Right renal cortex interstitium (tissue), 3 donors: ENCODE data around the gene DNM1. TPM values are rescaled to one million over a fixed set of nuclear protein-coding genes. Genes with fewer than 3 reads are reported as not detected.

ENCODE experiments used
- DNase-seq, 3 donors: peaks; one replicate each; pipeline ENCODE4 v3.0.0-alpha.2; 2013; ENCODE audit warnings: low read depth in 3 of 3, low spot score in 2 of 3
- polyA plus RNA-seq, 3 donors: library from polyadenylated mRNA; unstranded; fragments of 120-200 nt; gene quantifications; one replicate each; pipeline ENCODE4 v1.2.1, GENCODE V29; 2013; ENCODE audit not compliant: insufficient read length in 3 of 3

Gene DNM1
- 10 to 100 TPM; 72.8 to 78.4 (median 74.6) TPM for polyA plus RNA-seq

DNA sequence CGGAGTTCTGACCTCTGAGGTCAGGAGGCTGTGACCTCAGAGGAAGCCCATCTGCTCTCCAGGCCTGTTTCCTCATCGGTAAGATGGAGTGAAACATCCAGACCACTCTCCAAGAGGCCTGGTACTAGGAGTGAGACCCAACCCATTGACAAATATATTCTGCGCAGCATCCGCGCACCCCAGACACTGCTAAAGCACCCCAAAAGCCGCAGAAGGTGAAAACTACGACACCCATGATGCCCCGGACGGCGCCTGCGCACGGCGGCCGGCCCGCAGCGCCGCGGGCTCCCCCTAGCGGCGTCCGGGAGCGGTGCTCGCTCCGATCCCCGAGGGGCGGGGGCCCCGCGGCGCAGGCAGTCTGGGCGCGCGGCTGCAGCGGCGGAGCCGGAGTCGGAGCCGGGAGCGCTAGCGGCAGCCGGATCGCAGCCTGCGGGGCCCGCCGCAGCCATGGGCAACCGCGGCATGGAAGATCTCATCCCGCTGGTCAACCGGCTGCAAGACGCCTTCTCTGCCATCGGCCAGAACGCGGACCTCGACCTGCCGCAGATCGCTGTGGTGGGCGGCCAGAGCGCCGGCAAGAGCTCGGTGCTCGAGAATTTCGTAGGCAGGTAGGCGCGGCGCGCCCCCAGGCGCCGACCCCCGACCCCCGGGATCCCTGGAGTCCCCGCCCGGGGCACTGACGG is at the start of gene DNM1:
Gene DNM1, plus strand, starts transcription at position 356 of the 683 bp plus-strand sequence. Its CDS starts 92 bp downstream, at position 448.
- no peak for DNase-seq

DNA sequence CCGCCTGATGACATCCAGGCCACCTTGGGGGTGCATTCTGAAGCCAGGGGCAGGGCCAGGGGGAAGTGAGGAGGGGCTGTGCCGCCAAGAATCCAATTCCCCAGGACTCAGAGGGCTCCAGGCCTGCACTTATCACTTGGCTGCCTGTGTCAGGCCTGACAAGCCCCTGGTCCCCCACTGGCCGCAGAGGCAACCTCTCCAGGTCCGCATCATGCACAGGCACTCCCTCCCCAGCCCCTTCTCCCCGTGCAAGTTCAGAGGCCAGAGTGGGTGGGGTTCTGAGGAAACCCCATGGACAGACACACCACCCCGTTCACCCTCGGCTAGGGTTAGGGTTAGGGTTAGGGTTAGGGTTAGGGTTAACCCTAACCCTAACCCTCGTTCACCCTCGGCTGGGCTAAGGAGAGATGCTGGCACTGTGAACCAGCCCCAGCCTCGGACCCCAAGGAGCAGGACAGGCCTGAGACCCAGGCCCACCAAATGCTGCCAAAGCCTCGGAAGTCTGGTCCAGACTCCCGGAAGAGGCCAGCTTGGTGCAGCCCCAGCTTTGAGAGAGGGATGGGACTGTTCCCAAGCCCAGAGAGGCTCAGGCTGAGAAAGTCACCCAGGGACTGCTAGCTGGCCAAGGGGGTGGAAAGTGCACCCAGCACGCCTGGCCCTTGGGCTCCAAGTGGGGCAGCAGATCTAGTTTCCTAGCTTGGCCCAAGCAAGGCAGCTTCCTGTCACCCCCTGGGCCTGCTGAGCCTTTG is 49.1 kb upstream of the DNM1 start:
- DNase-seq = no peak

DNA sequence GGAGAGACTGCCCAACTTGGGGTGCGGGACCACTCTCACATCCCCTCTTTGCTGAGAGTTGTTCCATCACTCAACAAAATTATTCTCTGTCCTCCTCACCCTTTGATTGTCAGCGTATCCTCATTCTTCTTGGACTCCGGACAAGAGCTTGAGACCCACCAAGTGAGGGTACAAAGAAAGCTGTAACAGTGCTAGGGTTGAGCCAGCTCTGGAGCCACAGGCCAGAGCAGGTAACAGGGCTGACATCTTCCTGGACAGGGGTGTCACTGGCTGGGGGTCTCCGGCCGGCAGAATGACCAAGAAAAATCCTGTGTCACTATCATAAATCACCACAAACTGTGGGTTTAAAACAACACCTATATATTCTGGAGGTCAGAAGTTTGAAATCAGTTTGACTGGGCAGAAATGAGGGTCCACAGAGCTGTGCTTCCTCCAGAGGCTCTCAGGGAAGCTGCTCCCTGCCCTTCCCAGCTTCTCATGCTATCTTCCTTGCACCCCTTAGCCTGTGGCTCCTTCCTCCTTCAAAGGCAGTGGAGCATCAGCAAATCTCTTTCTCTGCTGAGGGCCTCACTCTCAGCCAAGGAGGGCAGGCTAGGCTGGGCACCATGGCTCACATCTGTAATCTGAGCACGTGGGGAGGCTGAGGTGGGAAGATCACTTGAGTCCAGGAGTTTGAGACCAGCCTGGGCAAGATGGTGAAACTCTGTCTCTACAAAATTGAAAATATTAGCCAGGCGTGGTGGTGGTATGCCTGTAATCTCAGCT is 47.3 kb upstream of the DNM1 start:
- no peak for DNase-seq

DNA sequence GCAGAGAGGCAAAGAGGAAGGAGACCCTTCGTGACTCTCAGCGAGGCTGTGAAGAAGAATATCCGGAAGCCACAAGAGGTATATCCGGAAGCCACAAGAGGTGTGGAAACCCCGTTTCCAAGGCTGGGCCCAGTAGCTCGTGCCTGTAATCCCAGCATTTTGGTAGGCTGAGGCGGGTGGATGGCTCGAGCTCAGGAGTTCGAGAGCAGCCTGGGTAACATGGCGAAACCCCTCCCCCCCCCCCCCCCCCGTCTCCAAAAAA is 43.7 kb upstream of the DNM1 start:
- DNase-seq = no peak

DNA sequence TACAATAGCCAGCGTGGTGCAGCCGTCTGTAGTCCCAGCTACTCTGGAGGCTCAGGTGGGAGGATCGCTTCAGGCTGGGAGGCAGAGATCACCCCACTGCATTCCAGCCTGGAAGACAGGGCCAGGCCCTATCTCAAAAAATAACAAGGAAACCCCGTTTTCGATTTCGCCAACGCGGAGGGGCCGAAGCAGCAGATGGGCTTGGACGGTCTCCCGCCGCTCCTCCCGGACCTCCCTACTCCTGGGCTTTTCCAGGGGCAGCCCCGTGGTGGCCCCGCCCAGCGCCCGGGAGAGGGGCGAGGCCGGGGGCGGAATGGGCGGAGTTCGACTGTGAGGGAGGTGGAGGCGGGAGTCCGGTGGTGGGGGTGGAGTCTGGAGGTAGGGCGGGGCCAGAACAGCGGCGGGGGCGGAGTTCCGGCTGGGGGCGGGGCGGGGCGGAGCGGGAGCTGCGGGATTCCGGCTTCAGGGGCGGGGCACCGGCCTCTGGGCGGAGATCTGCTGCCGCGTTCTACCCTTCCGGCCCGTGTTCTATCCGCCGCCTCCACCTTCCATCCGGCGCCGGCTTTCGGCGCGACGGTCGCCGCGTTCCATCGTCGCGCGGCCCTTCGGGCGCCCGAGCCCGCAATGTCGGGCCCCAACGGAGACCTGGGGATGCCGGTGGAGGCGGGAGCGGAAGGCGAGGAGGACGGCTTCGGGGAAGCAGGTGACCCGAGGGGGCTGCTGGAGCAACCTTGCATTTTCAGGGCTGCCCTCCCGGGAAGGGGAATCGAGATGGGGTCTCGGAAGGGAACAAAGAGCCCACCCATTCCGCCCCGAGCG is 43.2 kb upstream of the DNM1 start, which contains the start of gene BBLN:
Gene BBLN, plus strand, starts transcription at position 482 of the 819 bp plus-strand sequence. Its CDS starts 143 bp downstream, at position 625.
- peak; percentile 72 to 89 (median 78) for DNase-seq

DNA sequence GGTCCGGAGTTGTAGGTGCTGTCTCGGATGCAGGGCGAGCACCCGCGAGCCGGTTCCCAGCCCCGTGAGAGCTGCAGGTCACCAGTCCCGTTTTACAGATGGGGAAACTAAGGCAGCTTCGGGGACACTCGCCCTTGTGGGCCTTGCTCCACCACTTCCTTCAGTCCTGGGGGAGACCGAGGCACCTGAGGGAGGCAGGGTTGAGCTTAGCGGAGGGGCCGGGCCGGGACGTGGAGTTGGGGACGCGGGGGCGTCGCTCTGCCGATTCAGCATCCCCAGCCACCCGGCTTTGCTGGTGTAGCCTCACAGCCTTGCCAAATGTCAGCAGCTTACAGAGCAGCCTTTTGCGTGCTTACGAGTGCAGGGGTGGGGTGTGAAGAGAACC is 42.6 kb upstream of the DNM1 start:
- DNase-seq = no peak

DNA sequence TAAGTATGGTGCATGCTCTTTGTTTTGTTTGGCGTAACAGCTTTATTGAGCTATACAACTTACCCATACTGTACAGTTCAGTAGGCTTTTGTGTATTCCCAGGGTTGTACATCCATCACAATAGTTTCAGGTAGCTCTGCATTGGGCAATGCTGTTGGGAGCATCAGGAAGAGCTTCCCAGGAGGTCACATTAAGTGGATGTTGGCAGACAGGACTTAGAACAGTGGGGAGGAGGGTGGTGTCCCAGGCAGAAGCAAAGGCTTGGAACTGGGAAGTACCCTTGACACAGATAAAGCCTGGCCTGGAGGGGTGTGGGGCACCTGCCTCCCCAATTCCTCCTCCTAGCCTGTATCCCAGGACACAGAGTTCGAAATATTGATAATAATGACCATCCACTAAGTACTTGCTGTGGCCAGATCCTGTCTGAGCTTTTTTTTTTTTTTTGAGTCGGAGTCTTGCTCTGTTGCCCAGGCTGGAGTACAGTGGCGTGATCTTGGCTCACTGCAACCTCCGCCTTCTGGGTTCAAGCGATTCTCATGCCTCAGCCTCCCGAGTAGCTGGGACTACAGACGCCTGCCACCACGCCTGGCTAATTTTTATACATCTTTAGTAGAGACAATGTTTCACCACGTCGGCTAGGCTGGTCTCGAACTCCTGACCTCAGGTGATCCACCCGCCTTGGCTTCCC is 41.8 kb upstream of the DNM1 start:
- DNase-seq = no peak

DNA sequence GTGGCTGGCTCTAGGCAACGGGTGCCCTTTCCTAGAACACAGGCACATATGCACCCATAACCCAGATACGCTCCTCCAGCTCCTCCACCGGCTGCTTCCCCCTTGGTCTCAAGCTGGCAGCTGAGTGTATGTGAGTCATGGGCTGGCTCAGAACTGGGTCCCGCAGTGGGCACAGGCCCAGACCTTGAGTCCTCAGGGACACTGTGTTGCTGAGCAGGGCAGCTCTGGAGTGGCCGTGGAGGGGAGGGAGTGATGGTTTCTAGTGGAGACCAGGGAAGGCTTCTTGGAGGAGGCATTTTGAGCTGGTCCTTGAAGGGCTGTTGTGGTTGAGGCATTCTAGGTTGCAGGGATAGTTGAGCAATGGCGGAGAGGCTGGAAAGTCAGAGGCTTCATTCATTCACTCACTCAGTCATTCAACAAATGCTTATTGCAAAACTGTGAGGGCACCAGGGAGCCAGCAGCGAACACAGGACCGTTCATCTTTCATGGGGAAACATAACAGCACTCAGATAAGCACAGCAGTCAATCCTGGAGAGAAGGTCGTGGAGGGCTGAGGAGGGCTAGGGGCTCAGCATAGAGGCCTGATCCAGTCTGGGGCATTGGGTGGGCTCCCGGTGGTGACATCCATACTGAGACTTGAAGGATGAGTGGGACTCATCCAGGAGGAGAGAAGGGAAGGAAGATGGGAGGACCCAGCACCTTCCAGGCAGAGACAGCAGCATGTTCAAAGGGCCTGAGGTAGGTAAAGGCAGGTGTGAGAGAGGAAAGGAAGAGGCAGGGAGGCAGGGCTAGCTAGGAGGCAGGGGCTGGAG is 40.8 kb upstream of the DNM1 start:
- no peak for DNase-seq

DNA sequence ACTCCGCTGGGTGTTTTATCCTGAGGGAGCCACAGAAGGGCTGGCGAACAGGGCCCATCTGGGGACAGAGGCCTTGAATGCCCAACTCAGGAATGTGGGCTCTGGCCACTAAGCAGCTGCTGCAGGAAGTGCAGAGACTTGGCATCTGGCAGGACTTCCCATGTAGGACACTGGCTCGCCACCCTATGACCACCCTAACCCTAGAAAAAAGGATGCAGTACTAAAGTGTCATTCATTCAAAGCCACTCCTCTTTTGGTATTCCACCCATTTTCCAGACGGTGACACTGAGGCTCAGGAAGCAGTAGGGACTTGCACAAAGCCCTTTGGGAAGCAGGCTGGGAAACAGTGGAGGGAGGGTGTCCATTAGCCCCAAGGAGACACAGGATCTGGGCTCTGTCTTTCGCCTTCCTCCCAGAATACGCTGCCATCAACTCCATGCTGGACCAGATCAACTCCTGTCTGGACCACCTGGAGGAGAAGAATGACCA is 40.1 kb upstream of the DNM1 start:
- no peak for DNase-seq

DNA sequence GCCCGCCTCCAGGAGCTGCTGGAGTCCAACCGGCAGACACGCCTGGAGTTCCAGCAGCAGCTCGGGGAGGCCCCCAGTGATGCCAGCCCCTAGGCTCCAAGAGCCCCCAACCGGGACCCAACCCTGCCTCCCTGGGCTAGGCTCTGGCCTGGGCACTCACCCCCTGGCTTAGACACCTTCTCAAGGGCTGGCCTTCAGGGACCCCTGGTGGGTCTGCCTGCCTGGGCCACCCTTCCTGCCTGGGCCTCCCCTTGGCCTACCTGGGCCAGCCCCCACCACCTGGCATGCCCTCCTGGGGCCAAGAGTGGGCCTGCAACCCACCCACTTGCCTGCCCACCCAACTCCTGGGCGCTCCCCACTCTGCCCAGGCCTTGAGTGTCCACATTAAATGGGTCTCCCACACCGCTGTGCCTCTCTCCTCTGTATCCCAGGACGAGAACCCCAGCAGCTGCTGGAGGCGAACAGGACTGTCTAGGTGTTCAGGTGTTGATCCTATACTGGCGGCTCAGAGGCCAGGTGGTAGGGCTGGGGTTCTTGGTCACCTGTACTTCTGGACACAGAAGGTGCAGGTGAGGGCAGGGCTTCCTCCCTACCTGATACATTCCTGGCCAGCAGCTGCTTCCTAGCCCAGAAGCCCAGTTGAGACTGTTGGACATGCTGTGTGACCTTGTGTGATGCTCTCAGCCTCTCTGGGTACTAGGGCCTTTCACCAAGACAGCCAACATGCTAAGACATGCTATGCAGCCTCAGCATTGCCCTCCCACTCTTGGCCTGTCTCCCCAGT is 39.5 kb upstream of the DNM1 start:
- no peak for DNase-seq

DNA sequence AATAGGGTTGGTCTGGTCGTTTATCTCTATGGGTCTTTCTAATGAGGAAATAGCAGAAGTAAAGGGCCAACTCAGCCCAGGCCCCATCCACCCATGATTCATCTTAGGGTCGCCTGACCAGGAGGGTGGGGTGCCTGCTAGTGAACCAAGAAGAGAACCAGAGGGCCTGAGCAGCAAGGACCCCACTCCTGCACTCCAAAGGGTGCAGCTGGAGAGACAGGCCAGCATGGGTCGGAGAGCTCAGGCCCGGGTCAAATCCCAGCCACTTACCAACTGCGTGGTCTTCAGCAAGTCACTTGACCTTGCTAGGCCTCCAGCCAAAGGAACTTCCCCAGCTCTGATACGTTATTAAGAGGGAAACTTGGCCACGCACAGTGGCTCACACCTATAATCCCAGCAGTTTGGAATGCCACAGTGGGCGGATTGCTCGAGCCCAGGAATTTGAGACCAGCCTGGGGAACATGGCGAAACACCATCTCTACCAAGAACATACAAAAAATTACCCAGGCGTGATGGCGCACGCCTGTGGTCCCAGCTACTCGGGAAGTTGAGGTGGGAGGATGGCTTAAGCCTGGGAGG is 38.8 kb upstream of the DNM1 start:
- no peak for DNase-seq

DNA sequence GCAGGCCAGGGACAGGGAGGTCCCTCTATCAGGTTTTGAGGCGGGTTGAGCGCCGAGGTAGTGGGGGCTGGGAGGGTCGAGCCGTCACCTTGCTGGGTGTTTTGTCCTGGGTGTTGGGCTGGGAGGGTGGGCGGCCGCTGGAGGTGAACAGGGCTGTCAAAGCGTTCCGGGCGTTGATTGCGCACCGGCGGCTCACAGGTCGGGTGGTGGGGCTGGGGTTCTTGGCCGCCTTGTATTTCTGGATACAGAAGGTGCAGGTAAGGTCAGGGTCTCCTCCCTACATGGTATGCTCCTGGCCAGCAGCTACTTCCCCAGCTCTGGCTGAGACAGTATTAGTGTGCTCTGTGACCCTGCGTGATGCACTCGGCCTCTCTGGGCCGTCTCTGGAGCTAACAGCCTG is 37.0 kb upstream of the DNM1 start:
- DNase-seq = no peak

DNA sequence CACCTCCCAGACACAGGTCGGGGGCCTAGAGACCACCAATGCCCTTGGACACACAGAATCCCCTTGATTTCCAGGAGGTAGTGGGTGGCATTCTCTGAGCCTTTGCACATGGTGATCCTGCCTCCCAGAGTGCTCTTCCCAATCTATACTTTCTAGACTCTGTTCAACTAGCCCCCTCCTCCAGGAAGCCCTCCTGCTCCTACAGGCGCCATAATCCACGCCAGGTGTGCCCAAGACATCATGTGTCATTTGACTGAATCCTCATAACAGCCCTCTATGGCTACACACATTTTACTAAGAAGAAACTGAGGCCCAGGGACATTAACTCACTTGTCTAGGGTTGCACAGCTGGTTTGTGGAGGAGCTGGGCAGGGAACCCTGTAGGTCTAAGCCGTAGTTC is 36.0 kb upstream of the DNM1 start:
- no peak for DNase-seq

DNA sequence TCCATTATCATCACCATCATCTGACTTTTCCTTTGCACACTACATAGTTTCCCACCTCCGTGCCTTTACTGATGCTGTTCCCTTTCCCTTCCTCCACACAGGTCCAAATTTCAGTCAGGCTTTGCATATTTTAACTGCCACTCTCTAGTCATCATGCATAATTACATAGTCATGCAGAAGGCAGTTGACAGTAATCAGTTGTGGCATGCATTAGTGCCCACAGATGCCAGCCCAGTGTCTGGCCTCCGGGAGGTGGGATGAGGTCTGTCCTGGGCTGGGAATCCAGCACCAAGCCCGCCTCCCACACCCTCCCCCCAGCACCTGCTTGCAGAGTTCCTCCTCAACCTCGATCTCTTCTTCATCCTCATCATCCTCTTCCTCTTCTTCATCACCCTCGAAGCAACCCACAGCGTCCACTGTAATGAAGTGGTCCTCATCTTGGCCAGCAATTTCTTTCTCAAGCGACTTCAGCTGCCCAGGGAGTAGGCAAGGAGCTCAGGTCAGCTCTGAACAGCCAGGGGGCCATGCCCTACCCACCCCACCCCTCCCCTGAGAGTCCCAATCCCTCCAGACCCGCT is 34.4 kb upstream of the DNM1 start:
- DNase-seq = no peak

DNA sequence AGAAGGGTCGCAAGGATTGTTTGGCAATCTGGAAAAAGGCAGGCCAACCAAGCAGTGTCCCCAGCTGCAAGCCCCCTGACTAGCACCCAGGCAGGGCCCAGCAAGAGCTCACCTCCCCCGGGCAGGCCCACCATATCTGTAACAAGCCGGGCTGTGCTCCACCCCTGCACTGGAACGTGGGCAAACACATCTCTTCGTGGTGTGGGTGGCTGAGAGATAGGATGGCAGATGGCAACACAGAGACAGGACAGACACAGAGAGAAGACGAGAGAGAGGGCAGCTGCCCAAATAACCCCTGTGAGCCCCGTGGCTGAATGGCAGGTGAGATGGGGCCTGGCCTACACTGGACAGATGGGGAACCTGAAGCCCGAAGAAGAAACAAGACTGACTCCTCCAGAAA is 33.7 kb upstream of the DNM1 start:
- no peak for DNase-seq

DNA sequence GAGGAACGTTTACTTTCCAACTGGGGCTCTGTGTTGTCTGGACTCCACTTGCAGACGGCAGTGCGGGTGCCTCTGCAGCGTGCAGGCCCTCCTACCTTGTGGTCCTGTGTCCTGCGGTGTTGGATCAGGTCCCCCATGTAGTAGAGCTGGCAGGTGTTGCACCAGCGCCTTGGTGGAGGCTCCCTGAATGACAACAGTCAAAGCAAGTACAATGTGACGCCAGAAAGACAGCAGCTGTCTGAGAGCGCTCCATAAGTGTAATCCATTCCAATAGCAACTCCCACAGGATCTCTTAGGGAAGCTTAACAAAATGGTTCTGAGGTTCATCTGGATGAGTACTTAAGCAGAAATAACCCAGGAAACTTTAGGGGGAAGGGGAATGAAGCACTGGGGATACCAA is 33.3 kb upstream of the DNM1 start:
- DNase-seq = no peak

DNA sequence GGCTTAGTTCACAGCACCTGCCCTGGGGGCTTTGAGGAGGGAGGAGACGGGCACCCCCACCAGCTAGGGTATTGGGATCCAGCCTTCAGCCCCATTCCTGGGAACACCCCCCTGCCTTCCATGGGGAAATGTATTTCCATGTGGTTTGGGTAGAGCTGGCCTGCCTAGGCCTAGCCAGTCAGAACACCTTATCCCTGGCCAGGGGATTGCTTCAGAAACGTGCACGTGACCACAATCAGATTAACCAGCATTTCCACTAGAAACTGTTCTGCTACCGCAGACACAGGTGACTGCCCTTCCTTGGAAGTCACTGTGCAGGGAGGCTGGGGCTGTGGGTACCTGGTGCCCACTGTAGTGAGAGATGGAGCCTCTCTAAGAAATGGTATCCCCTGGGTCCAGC is 29.1 kb upstream of the DNM1 start:
- DNase-seq = no peak

DNA sequence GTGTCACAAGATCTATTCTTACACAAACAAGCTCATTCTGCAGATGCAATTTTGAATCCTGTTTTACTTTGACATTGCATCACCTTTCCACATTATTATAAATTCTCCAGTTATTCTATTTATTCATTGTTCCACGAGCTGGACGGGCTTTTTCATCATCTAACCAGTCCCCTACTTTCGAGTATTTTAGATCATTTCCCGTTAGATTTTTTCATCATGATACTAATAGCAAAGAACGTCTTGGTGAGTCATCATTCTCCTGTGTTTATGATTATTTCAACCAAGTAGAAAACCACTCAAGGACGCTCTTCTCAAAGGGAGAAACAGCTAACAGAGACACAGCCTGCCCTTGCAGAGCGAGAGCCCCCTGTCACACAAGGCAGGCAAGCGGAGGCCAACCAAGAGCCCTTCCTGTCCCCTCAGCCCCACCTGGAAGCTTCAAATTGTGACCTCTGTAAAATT is 28.0 kb upstream of the DNM1 start:
- no peak for DNase-seq
